Skeletal muscle cell (primary cell): ENCODE data around the gene GTF2B.

Experiments
- DNase-seq: peaks from one replicate; pipeline ENCODE4 v3.0.0-alpha.2; 2010; ENCODE audit warnings: low read depth
- H3K4me3 ChIP-seq: 2 replicates; pipeline ENCODE4 v1.5.1; 2011; ENCODE audit warnings: low read depth, mild to moderate bottlenecking, control low read depth, low read length, moderate library complexity

Gene GTF2B

DNA sequence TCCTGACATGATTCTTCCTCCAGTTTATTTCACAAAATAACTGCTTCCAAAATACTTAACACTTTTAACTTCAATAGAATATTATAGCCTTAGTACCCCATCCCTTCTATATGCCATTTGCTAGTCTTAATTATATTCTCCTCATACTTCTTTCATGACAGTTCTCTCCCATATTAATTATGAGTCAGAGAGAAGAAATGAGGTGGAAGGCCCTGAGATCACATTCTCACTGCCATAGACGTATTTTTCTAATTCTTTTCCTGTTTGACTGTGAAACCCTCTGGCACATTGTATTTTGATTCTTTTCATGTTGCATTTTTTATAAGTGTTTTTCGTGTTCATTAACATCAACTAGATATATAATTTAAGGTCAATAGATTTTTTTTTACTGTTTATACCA lies 88.4 kb downstream of the GTF2B start:
- H3K4me3 ChIP-seq: no peak overlapping the region
- peak; percentile 12 for DNase-seq
